ENCODE measurements around the gene BTN1A1. TPM values are rescaled to one million over a fixed set of nuclear protein-coding genes. Genes with fewer than 3 reads are reported as not detected.
A peak's percentile ranks its signal among the peaks of the same experiment; 100 is the strongest.

BTN1A1 gene
- total RNA-seq, 1 donor from 2014 or later, result not detected

DNA sequence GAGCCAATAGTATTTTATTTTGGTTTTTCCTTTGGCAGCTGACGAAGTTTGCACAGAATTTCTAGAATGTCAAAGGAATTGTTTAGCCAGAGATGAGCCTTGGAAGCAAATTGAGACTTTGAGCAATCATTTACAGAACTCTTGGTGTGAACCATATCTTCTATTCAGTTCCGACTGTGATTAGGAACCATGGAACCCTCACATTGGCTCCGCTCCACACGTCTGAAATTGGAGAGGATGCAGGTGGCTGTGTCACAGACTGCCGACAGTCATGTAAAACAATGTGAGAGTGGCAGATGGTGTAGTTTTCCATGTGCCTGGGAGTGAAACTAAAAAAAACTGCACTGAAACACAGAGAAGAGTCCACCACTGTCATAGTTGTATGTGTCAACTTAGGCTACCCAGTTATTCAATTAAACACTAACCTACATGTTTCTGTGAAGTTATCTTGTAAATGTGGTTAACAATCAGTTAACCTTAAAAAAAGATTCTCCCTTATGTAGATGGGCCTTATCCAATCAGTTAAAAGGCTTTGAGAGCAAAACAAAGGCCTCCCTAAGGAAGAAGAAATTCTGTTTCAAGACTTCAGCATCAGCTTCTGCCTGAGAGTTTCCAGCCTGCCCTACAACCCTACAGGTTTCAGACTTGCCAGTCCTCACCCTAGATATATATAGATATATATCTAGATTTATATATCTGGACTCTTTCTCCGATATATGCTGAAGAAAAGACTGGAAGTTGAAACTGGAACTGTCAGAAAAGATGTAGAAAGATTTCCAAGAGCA lies 34.8 kb downstream of the BTN1A1 start:
- no peak overlapping the region for H3K27ac ChIP-seq
- TF ChIP-seq EZH2phosphoT487 (IDR thresholded peaks at IDR 0.05), result no peak
- H3K79me2 ChIP-seq (ENCODE audit: low read depth), result peaks cover 12% of the 10 kb centered on the region

GRCh38 chr6:26536571-26537159 lies 36.6 kb downstream of the BTN1A1 start:
- Histone ChIP-seq H3K9me3 (ENCODE audit: low read depth) (no peaks in the 10 kb centered on the region), H4K20me1 (ENCODE audit: low read depth) (peaks cover 5% of the 10 kb centered on the region), H3F3A (ENCODE audit: low read depth) (peaks cover 53% of the 10 kb centered on the region), H3K9ac (no peak overlapping the region), H3K4me1 (peaks cover 18% of the 10 kb centered on the region), H3K27me3 (no peaks in the 10 kb centered on the region), H3K79me2 (ENCODE audit: low read depth) (peaks cover 30% of the 10 kb centered on the region), H3K4me2 (peak overlapping the region; percentile 92), H3K4me3 (peak overlapping the region; percentile 79), H3K27ac (peak overlapping the region; percentile 36), H2AFZ (replicated peaks) (peak overlapping the region; percentile 76), H3K36me3 (no peaks in the 10 kb centered on the region)
- peaks cover 11% of the 10 kb centered on the region for H3K36me3 Mint-ChIP-seq
- peak; percentile 58 for DNase-seq (ENCODE audit: low spot score)
- H3K4me3 Mint-ChIP-seq, result peak overlapping the region; percentile 99
- H3K9me3 Mint-ChIP-seq, result peaks cover 9% of the 10 kb centered on the region
- peak overlapping the region; percentile 100 for H3K27ac Mint-ChIP-seq
- peaks cover 30% of the 10 kb centered on the region for H3K27me3 Mint-ChIP-seq (ENCODE audit: insufficient read depth, low read depth)
- H3K4me1 Mint-ChIP-seq, result peaks cover 54% of the 10 kb centered on the region
- TF ChIP-seq CTCF (IDR thresholded peaks at IDR 0.05), result no peak
- no peak for TF ChIP-seq EZH2 (IDR thresholded peaks at IDR 0.05)
- no peak for TF ChIP-seq EZH2phosphoT487 (IDR thresholded peaks at IDR 0.05)

More for the DNA sequence above, 34.8 kb downstream of the BTN1A1 start:
- Histone ChIP-seq H3K27me3 (no peaks in the 10 kb centered on the region), H3F3A (ENCODE audit: low read depth) (peaks cover 53% of the 10 kb centered on the region), H3K9me3 (ENCODE audit: low read depth) (no peaks in the 10 kb centered on the region), H3K9ac (no peak overlapping the region), H4K20me1 (ENCODE audit: low read depth) (peaks cover 4% of the 10 kb centered on the region), H3K4me2 (peak overlapping the region; percentile 17), H3K36me3 (no peaks in the 10 kb centered on the region), H2AFZ (replicated peaks) (no peak overlapping the region), H3K4me3 (no peak overlapping the region), H3K4me1 (peaks cover 18% of the 10 kb centered on the region)
- Mint-ChIP-seq H3K27ac (no peak overlapping the region), H3K4me3 (peak overlapping the region; percentile 68), H3K27me3 (ENCODE audit: insufficient read depth, low read depth) (peaks cover 31% of the 10 kb centered on the region), H3K36me3 (peaks cover 8% of the 10 kb centered on the region), H3K9me3 (peaks cover 9% of the 10 kb centered on the region), H3K4me1 (peaks cover 44% of the 10 kb centered on the region)
- peak; percentile 47 for DNase-seq (ENCODE audit: low spot score)

DNA sequence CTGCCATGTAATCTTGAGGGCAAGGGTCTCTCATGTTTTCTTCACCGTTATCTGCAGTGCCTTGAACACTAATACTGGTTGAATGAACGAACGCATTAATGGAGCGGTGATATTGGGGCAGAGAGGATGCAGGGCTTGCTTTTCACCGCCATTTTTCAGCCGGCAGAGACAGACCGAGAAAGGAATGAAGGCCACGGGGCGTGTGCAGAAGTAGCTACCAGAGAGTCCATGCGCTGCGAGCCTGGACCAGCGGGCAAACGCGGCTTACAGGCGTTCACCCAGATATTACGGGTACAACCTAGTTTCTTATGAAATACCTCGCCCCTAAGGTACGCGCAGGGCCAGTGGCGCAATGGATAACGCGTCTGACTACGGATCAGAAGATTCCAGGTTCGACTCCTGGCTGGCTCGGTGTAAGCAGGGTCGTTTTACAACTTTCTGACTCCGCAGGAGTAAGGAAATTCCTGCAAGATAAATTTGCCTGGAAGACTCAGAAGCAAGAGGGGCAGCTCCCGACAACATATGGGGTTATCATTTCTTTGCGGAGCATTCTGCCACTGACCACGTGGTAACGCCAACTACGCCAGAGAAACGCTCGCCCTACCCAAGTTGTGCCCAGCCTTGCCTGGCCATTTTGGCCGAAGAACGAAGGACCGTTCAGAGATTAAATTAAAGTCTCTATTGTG lies 37.2 kb downstream of the BTN1A1 start:
- Mint-ChIP-seq H3K27ac (peak overlapping the region; percentile 100), H3K9me3 (peaks cover 9% of the 10 kb centered on the region), H3K27me3 (ENCODE audit: insufficient read depth, low read depth) (peaks cover 27% of the 10 kb centered on the region), H3K4me1 (peaks cover 51% of the 10 kb centered on the region), H3K36me3 (peaks cover 11% of the 10 kb centered on the region), H3K4me3 (peak overlapping the region; percentile 99)
- Histone ChIP-seq H3K27me3 (no peaks in the 10 kb centered on the region), H3K9ac (no peak overlapping the region), H3K79me2 (ENCODE audit: low read depth) (peaks cover 37% of the 10 kb centered on the region), H3K9me3 (ENCODE audit: low read depth) (no peaks in the 10 kb centered on the region), H3K27ac (peak overlapping the region; percentile 5), H3K4me3 (peak overlapping the region; percentile 79), H2AFZ (replicated peaks) (peak overlapping the region; percentile 76), H3K4me1 (peaks cover 18% of the 10 kb centered on the region), H4K20me1 (ENCODE audit: low read depth) (peaks cover 5% of the 10 kb centered on the region), H3K4me2 (peak overlapping the region; percentile 92), H3F3A (ENCODE audit: low read depth) (peaks cover 47% of the 10 kb centered on the region), H3K36me3 (no peaks in the 10 kb centered on the region)
- peak; percentile 91 for DNase-seq (ENCODE audit: low spot score)
- TF ChIP-seq CTCF (IDR thresholded peaks at IDR 0.05) (no peak), EZH2phosphoT487 (IDR thresholded peaks at IDR 0.05) (no peak), EZH2 (IDR thresholded peaks at IDR 0.05) (no peak)
